Endothelial cell of umbilical vein (primary cell): Measurements from ENCODE around the gene GRID2. TPM values are rescaled to one million over a fixed set of nuclear protein-coding genes. Genes with fewer than 3 reads are reported as not detected.

ENCODE experiments used
- BruUV-seq: library from RNA; stranded (reverse); fragments of 400-500 nt; replicated peaks from 2 replicates; lab custom pipeline; 2021; lab: Mats Ljungman, UMichigan
- CTCF ChIA-PET: fragments of 300-600, 350-600 bp; sonication (Branson Sonifier 250); formaldehyde crosslinking; loops from one replicate; lab custom pipeline; 2021; ENCODE audit warnings: antibody characterized with exemption, inconsistent platforms; lab: Charles Lee
- POLR2A ChIA-PET: fragments of 300-600, 350-600 bp; sonication (Branson Sonifier 250); formaldehyde crosslinking; loops from one replicate; lab custom pipeline; 2021; ENCODE audit warnings: antibody characterized with exemption, inconsistent platforms; lab: Charles Lee
- DNase-seq: peaks from one replicate; pipeline ENCODE4 v3.0.0-alpha.2; 2011; ENCODE audit warnings: low read depth, low spot score
- FAIRE-seq: peaks from 2 replicates; lab custom pipeline; 2011; peaks lifted over from hg19 to GRCh38; lab: Jason Lieb, UNC
- H2AFZ ChIP-seq: 2 replicates; pipeline ENCODE4 v1.6.0; 2012; ENCODE audit warnings: low read depth, low read length, control low read depth, inconsistent platforms
- H3K27ac ChIP-seq: 2 replicates; pipeline ENCODE4 v1.5.1; 2011; ENCODE audit warnings: low read depth, mild to moderate bottlenecking, control low read depth, low read length, moderate library complexity; ENCODE audit not compliant: insufficient read depth
- H3K27me3 ChIP-seq, 2 experiments: 2 replicates each; pipeline versions ENCODE4 v1.6.0 to v1.6.1; 2011; ENCODE audit warnings: low read length in 2 of 2, mixed read lengths in 1 of 2; ENCODE audit not compliant: control insufficient read depth in 2 of 2, insufficient read depth in 2 of 2
- H3K36me3 ChIP-seq, 2 experiments: 2 replicates in 1 of 2; 3 replicates in 1 of 2; pipeline ENCODE4 v1.5.1; 2011; ENCODE audit warnings: low read length in 2 of 2, mild to moderate bottlenecking in 1 of 2, moderate library complexity in 1 of 2; ENCODE audit not compliant: control insufficient read depth in 2 of 2, insufficient read depth in 2 of 2; ENCODE audit errors: extremely low read depth in 1 of 2
- H3K4me1 ChIP-seq: 3 replicates; pipeline ENCODE4 v1.5.1; 2011; ENCODE audit warnings: mild to moderate bottlenecking, low read length; ENCODE audit not compliant: control insufficient read depth, insufficient read depth; ENCODE audit errors: extremely low read depth
- H3K4me2 ChIP-seq: 2 replicates; pipeline ENCODE4 v1.6.1; 2011; ENCODE audit warnings: low read length, control low read depth, mixed read lengths; ENCODE audit not compliant: insufficient read depth
- H3K4me3 ChIP-seq, 3 experiments: fragments of 200-600 bp in 1 of 3; sonication (generic), shearing (Covaris generic) in 1 of 3; replicated peaks in 1 of 3; 2 replicates each; pipeline ENCODE4 v1.5.1; 2011 to 2016; ENCODE audit warnings: control low read depth in 3 of 3, low read length in 3 of 3, mild to moderate bottlenecking in 2 of 3, inconsistent platforms in 1 of 3, low read depth in 1 of 3, moderate library complexity in 1 of 3; ENCODE audit not compliant: insufficient read depth in 1 of 3
- H3K79me2 ChIP-seq: 2 replicates; pipeline ENCODE4 v1.6.0; 2012; ENCODE audit warnings: low read length, inconsistent platforms; ENCODE audit not compliant: control insufficient read depth, insufficient read depth
- H3K9ac ChIP-seq: replicated peaks from 2 replicates; pipeline ENCODE3; 2011; ENCODE audit warnings: low read length, control low read depth; ENCODE audit not compliant: insufficient read depth; ENCODE audit errors: extremely low read depth
- H3K9me1 ChIP-seq: replicated peaks from 3 replicates; pipeline ENCODE4 v1.6.0; 2011; ENCODE audit warnings: mild to moderate bottlenecking, low read length; ENCODE audit not compliant: control insufficient read depth, insufficient read depth; ENCODE audit errors: extremely low read depth
- H3K9me3 ChIP-seq: replicated peaks from 2 replicates; pipeline ENCODE4 v1.5.1; 2012; ENCODE audit warnings: low read length, inconsistent platforms; ENCODE audit not compliant: control insufficient read depth, insufficient read depth
- H4K20me1 ChIP-seq: replicated peaks from 2 replicates; pipeline ENCODE3; 2011; ENCODE audit warnings: mild to moderate bottlenecking, low read length; ENCODE audit not compliant: control insufficient read depth, insufficient read depth; ENCODE audit errors: extremely low read depth
- EZH2 ChIP-seq: IDR thresholded peaks from 2 replicates; pipeline ENCODE4 v1.6.1; 2012; ENCODE audit warnings: borderline replicate concordance, low read depth, mild to moderate bottlenecking, moderate library complexity, low read length, inconsistent platforms; ENCODE audit not compliant: severe bottlenecking
- FOS ChIP-seq: IDR thresholded peaks from 2 replicates; pipeline ENCODE4 v1.6.1; 2011; ENCODE audit warnings: mild to moderate bottlenecking, low read length, moderate library complexity, borderline replicate concordance; ENCODE audit not compliant: insufficient read depth
- GATA2 ChIP-seq: IDR thresholded peaks from 2 replicates; pipeline ENCODE4 v1.7.0; 2011; ENCODE audit warnings: low read depth, mild to moderate bottlenecking, moderate library complexity, mixed read lengths, low read length; ENCODE audit not compliant: insufficient read length, insufficient read depth
- JUN ChIP-seq: IDR thresholded peaks from 2 replicates; pipeline ENCODE4 v1.6.1; 2011; ENCODE audit warnings: borderline replicate concordance, low read depth; ENCODE audit not compliant: insufficient read length, insufficient read depth
- MAX ChIP-seq: IDR thresholded peaks from 2 replicates; pipeline ENCODE4 v1.6.1; 2011; ENCODE audit not compliant: insufficient read depth, insufficient read length
- MYC ChIP-seq: IDR thresholded peaks from one replicate; pipeline ENCODE4 v1.6.1; 2011; ENCODE audit warnings: mild to moderate bottlenecking, low read depth, low read length
- POLR2A ChIP-seq: IDR thresholded peaks from 2 replicates; pipeline ENCODE4 v1.6.1; 2012; ENCODE audit warnings: low read depth, mild to moderate bottlenecking, control low read depth, low read length
- POLR2AphosphoS5 ChIP-seq: IDR thresholded peaks from 2 replicates; pipeline ENCODE4 v1.6.1; 2012; ENCODE audit warnings: low read depth, mild to moderate bottlenecking, control low read depth, low read length, moderate library complexity; ENCODE audit not compliant: insufficient read depth
- dilution Hi-C: fragments of 300-500 bp; cut with MboI; formaldehyde crosslinking; loops from one replicate; pipeline ENCODE4 v1.15.0; 2019; ENCODE audit warnings: low sequenced_read_pairs; ENCODE audit not compliant: extremely low pct_ligation_motif_present
- intact Hi-C: fragments of 100-400 bp; cut with micrococcal nuclease; formaldehyde crosslinking; loops from one replicate; pipeline ENCODE4 v1.10.0; 2022
- polyA plus RNA-seq, 4 experiments: library from polyadenylated mRNA; depleted of rRNA in 3 of 4; stranded (reverse) in 3 of 4; unstranded in 1 of 4; fragments of >200 nt; gene quantifications; 2 replicates each; pipeline versions ENCODE4 v1.2.1 to v1.2.3, GENCODE V29; 2011 to 2012; ENCODE audit warnings: missing spikeins in 1 of 4
- total RNA-seq: library from RNA; stranded (reverse); gene quantifications from 2 replicates; pipeline ENCODE4 v1.2.3, GENCODE V29; 2021
- TF ChIP-seq, protein P1 (sequence below), 2 donors: IDR thresholded peaks; 1 replicate in 1 of 2; 2 replicates in 1 of 2; pipeline ENCODE4 v1.5.1; 2011; ENCODE audit warnings: low read length in 2 of 2, mild to moderate bottlenecking in 2 of 2, moderate library complexity in 2 of 2, control low read depth in 1 of 2, inconsistent platforms in 1 of 2, low read depth in 1 of 2; ENCODE audit not compliant: insufficient read depth in 1 of 2; ENCODE audit errors: extremely low read depth in 1 of 2

Gene GRID2
- total and polyA plus RNA-seq, 2 donors (not counting 3 experiments of a cell fraction or from before 2014, with no cell fraction given), result not detected

GRCh38 chr4:93772858-93773257 is 1469.1 kb downstream of the GRID2 start:
- dilution Hi-C loops, result no loop called here
- Histone ChIP-seq H3K9ac (no peak overlapping the region), H3K4me1 (no peaks in the 10 kb centered on the region), H3K9me1 (no peaks in the 10 kb centered on the region), H3K4me2 (no peak overlapping the region), H3K27me3 (peaks cover 2% of the 10 kb centered on the region in 2 experiments), H2AFZ (no peak overlapping the region), H3K79me2 (no peaks in the 10 kb centered on the region), H3K27ac (no peak overlapping the region), H3K9me3 (no peaks in the 10 kb centered on the region), H3K36me3 (no peaks in the 10 kb centered on the region), H3K4me3 (no peak overlapping the region), H4K20me1 (no peaks in the 10 kb centered on the region)
- no TSS peak for BruUV-seq
- POLR2A ChIA-PET, result no interaction called here
- CTCF ChIA-PET, result no interaction called here
- TF ChIP-seq POLR2AphosphoS5 (no peak), MAX (no peak), FOS (no peak), POLR2A (no peak), MYC (no peak), JUN (no peak), GATA2 (no peak), EZH2 (no peak)
- TF ChIP-seq, protein P1, sequence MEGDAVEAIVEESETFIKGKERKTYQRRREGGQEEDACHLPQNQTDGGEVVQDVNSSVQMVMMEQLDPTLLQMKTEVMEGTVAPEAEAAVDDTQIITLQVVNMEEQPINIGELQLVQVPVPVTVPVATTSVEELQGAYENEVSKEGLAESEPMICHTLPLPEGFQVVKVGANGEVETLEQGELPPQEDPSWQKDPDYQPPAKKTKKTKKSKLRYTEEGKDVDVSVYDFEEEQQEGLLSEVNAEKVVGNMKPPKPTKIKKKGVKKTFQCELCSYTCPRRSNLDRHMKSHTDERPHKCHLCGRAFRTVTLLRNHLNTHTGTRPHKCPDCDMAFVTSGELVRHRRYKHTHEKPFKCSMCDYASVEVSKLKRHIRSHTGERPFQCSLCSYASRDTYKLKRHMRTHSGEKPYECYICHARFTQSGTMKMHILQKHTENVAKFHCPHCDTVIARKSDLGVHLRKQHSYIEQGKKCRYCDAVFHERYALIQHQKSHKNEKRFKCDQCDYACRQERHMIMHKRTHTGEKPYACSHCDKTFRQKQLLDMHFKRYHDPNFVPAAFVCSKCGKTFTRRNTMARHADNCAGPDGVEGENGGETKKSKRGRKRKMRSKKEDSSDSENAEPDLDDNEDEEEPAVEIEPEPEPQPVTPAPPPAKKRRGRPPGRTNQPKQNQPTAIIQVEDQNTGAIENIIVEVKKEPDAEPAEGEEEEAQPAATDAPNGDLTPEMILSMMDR (IDR thresholded peaks at IDR 0.05; ENCODE audit: extremely low read depth in 1 of 2, insufficient read depth in 1 of 2, low read depth in 1 of 2, low read length in 2 of 2), result no peak
- FAIRE-seq (no peak), DNase-seq (no peak)
- intact Hi-C loops, result no loop called here
